Karpas-422 (cell line): Measurements from ENCODE around the gene CARM1. TPM values are rescaled to one million over a fixed set of nuclear protein-coding genes. Genes with fewer than 3 reads are reported as not detected.
A peak's percentile ranks its signal among the peaks of the same experiment; 100 is the strongest.

Experiments
- DNase-seq: peaks from one replicate; pipeline ENCODE4 v3.0.0-alpha.2; 2015
- H2AFZ ChIP-seq: fragments of 200-600 bp; sonication (generic); 2 replicates; pipeline ENCODE4 v1.6.1; 2014; ENCODE audit warnings: antibody characterized with exemption, low read length, mixed read lengths
- H3K27ac ChIP-seq: fragments of 200-600 bp; sonication (generic); 2 replicates; pipeline ENCODE4 v1.5.1; 2014; ENCODE audit warnings: mild to moderate bottlenecking, low read length, moderate library complexity
- H3K27me3 ChIP-seq: fragments of 200-600 bp; sonication (generic); 2 replicates; pipeline ENCODE4 v1.6.1; 2014; ENCODE audit warnings: low read length, mixed read lengths
- H3K36me3 ChIP-seq: fragments of 200-600 bp; sonication (generic); 2 replicates; pipeline ENCODE4 v1.6.1; 2014; ENCODE audit warnings: low read length, mixed read lengths; ENCODE audit not compliant: insufficient read depth
- H3K4me1 ChIP-seq: fragments of 200-600 bp; sonication (generic); 2 replicates; pipeline ENCODE4 v1.6.1; 2014; ENCODE audit warnings: mild to moderate bottlenecking, low read length, mixed read lengths
- H3K4me2 ChIP-seq: fragments of 200-600 bp; sonication (generic); 2 replicates; pipeline ENCODE4 v1.6.1; 2014; ENCODE audit warnings: low read length, low read depth, mild to moderate bottlenecking; ENCODE audit not compliant: poor library complexity, severe bottlenecking
- H3K4me3 ChIP-seq: fragments of 200-600 bp; sonication (generic); 2 replicates; pipeline ENCODE4 v1.5.1; 2014; ENCODE audit warnings: mild to moderate bottlenecking, antibody characterized with exemption, low read length, mixed read lengths
- H3K79me2 ChIP-seq: fragments of 200-600 bp; sonication (generic); 2 replicates; pipeline ENCODE4 v1.6.1; 2014; ENCODE audit warnings: mild to moderate bottlenecking, low read length, mixed read lengths
- H3K9ac ChIP-seq: fragments of 200-600 bp; sonication (generic); 2 replicates; pipeline ENCODE4 v1.6.0; 2014; ENCODE audit warnings: low read length
- H3K9me2 ChIP-seq: fragments of 200-600 bp; sonication (generic), shearing (Covaris generic); replicated peaks from 2 replicates; pipeline ENCODE4 v1.6.0; 2014; ENCODE audit warnings: mild to moderate bottlenecking, low read length, moderate library complexity; ENCODE audit not compliant: insufficient read depth
- H3K9me3 ChIP-seq: fragments of 300-700, 200-600 bp; sonication (generic); 2 replicates; pipeline ENCODE4 v1.6.1; 2014; ENCODE audit warnings: low read length, mixed read lengths
- H4K20me1 ChIP-seq: fragments of 200-600 bp; sonication (generic); 2 replicates; pipeline ENCODE4 v1.6.1; 2014; ENCODE audit warnings: mild to moderate bottlenecking, antibody characterized with exemption, low read length, low read depth; ENCODE audit not compliant: insufficient read depth
- total RNA-seq: library from RNA; depleted of rRNA; stranded (reverse); fragments of >200 nt; shearing (Covaris generic); gene quantifications from 2 replicates; pipeline ENCODE4 v1.2.3, GENCODE V29; 2014; ENCODE audit warnings: low replicate concordance

CARM1 gene
- total RNA-seq, 1 experiment from 2014 or later, result 38.2 TPM

GRCh38 chr19:10895363-10895762 is 24.0 kb downstream of the CARM1 start:
- Histone ChIP-seq H3K27me3 (no peaks in the 10 kb centered on the region), H3K9me2 (no peaks in the 10 kb centered on the region), H3K9ac (peak overlapping the region; percentile 75), H3K4me1 (peaks cover 48% of the 10 kb centered on the region), H2AFZ (no peak overlapping the region), H3K4me2 (peak overlapping the region; percentile 68), H3K4me3 (peak overlapping the region; percentile 67), H3K27ac (peak overlapping the region; percentile 88), H4K20me1 (peaks cover 7% of the 10 kb centered on the region; the same call in 1 of the 2 replicates), H3K79me2 (peaks cover 87% of the 10 kb centered on the region), H3K9me3 (no peaks in the 10 kb centered on the region), H3K36me3 (no peaks in the 10 kb centered on the region)
- DNase-seq, result peak; percentile 52

GRCh38 chr19:10895920-10896319 is 24.6 kb downstream of the CARM1 start:
- Histone ChIP-seq H3K27me3 (no peaks in the 10 kb centered on the region), H3K36me3 (no peaks in the 10 kb centered on the region), H3K27ac (peak overlapping the region; percentile 88), H3K9ac (peak overlapping the region; percentile 75), H4K20me1 (peaks cover 7% of the 10 kb centered on the region; the same call in 1 of the 2 replicates), H3K4me2 (peak overlapping the region; percentile 68), H3K79me2 (peaks cover 88% of the 10 kb centered on the region), H3K4me1 (peaks cover 45% of the 10 kb centered on the region), H2AFZ (no peak overlapping the region), H3K9me3 (no peaks in the 10 kb centered on the region), H3K9me2 (no peaks in the 10 kb centered on the region), H3K4me3 (peak overlapping the region; percentile 67)
- DNase-seq, result peak; percentile 62

DNA sequence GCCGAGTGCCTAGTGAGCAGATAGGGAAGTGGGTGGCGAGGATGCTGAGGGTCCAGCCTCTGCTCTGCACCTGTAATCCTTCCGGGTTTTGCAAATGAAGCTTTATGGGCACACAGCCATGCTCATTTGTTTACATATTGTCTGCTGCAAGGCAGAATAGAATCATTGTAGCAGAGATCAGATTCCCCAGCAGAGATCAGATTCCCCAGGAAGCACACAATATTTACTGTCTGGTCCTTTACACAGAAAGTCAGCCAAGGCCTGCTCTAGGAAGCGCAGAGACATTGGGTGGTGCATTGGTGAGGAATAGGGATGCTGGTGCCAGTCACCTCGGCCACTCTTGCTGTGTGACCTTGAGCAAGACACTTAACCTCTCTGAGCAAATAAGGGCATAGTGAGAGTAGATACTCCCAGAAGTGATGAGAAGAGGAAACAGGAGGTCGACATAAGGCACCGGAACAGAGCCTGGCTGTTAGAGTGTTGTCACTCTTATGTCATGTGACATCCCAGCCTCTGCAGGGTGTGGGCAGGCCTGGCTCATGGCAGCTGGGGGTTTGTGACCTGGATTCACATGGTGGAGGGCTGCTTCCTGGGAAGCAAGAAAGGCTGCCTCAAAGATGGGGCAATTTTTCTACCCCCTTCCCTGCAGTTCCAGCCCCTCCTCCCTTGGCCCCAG is 25.6 kb downstream of the CARM1 start:
- peak; percentile 90 for DNase-seq
- Histone ChIP-seq H3K4me2 (peak overlapping the region; percentile 68), H3K4me3 (peak overlapping the region; percentile 67), H3K36me3 (no peaks in the 10 kb centered on the region), H3K4me1 (peaks cover 41% of the 10 kb centered on the region), H3K79me2 (peaks cover 88% of the 10 kb centered on the region), H3K27me3 (no peaks in the 10 kb centered on the region), H3K9ac (peak overlapping the region; percentile 75), H2AFZ (no peak overlapping the region), H4K20me1 (peaks cover 7% of the 10 kb centered on the region; the same call in 1 of the 2 replicates), H3K9me2 (no peaks in the 10 kb centered on the region), H3K9me3 (no peaks in the 10 kb centered on the region), H3K27ac (peak overlapping the region; percentile 88)

GRCh38 chr19:10898633-10899032 is 27.3 kb downstream of the CARM1 start:
- DNase-seq, result no peak
- H3K36me3 ChIP-seq, result peaks cover 6% of the 10 kb centered on the region; the same call in 1 of the 2 replicates
- H2AFZ ChIP-seq, result no peak overlapping the region
- no peak overlapping the region for H3K4me3 ChIP-seq
- H3K9me3 ChIP-seq, result no peaks in the 10 kb centered on the region
- H4K20me1 ChIP-seq, result peaks cover 14% of the 10 kb centered on the region; the same call in 1 of the 2 replicates
- H3K4me1 ChIP-seq, result peaks cover 40% of the 10 kb centered on the region
- H3K9me2 ChIP-seq, result no peaks in the 10 kb centered on the region
- H3K4me2 ChIP-seq, result no peak overlapping the region
- H3K9ac ChIP-seq, result no peak overlapping the region
- no peaks in the 10 kb centered on the region for H3K27me3 ChIP-seq
- H3K27ac ChIP-seq, result no peak overlapping the region
- peaks cover 93% of the 10 kb centered on the region for H3K79me2 ChIP-seq

- H3K4me2 ChIP-seq, result no peak overlapping the region
Observed at GRCh38 chr19:10899151-10899653, 27.8 kb downstream of the CARM1 start.

DNA sequence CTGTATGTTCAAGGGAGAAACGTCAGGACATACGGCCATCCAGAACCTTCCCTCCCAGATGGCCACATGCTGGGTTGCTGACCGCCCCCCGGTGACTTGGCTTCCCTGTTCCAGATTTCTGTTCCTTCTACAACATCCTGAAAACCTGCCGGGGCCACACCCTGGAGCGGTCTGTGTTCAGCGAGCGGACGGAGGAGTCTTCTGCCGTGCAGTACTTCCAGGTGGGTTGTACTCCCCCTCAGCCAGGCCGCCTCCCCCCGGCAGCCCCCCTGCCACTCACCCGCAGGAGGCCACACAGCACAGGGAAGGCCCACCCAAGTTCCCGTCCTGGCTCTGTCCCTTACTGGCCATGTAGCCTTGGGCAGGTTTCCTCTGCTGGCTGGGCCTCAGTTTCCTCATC is 36.6 kb downstream of the CARM1 start:
- H4K20me1 ChIP-seq, result peaks cover 16% of the 10 kb centered on the region; the same call in 1 of the 2 replicates
- no peak overlapping the region for H3K9ac ChIP-seq
- H3K9me3 ChIP-seq, result no peaks in the 10 kb centered on the region
- no peak for DNase-seq
- no peaks in the 10 kb centered on the region; the same call in 1 of the 2 replicates for H3K4me1 ChIP-seq
- H3K4me3 ChIP-seq, result no peak overlapping the region
- H3K36me3 ChIP-seq, result peaks cover 11% of the 10 kb centered on the region; the same call in 1 of the 2 replicates
- no peak overlapping the region for H2AFZ ChIP-seq
- H3K9me2 ChIP-seq, result no peaks in the 10 kb centered on the region
- H3K27ac ChIP-seq, result no peak overlapping the region
- no peaks in the 10 kb centered on the region for H3K27me3 ChIP-seq
- H3K79me2 ChIP-seq, result peaks cover 29% of the 10 kb centered on the region
- H3K4me2 ChIP-seq, result no peak overlapping the region

More at GRCh38 chr19:10899151-10899653, 27.8 kb downstream of the CARM1 start:
- no peaks in the 10 kb centered on the region for H3K9me3 ChIP-seq
- no peaks in the 10 kb centered on the region for H3K27me3 ChIP-seq
- DNase-seq, result no peak
- no peak overlapping the region for H3K9ac ChIP-seq
- H3K27ac ChIP-seq, result no peak overlapping the region
- no peak overlapping the region for H2AFZ ChIP-seq
- H3K4me3 ChIP-seq, result no peak overlapping the region
- H3K4me1 ChIP-seq, result peaks cover 34% of the 10 kb centered on the region
- H3K36me3 ChIP-seq, result peaks cover 6% of the 10 kb centered on the region; the same call in 1 of the 2 replicates
- H4K20me1 ChIP-seq, result peaks cover 14% of the 10 kb centered on the region; the same call in 1 of the 2 replicates
- H3K79me2 ChIP-seq, result peaks cover 93% of the 10 kb centered on the region
- no peaks in the 10 kb centered on the region for H3K9me2 ChIP-seq

DNA sequence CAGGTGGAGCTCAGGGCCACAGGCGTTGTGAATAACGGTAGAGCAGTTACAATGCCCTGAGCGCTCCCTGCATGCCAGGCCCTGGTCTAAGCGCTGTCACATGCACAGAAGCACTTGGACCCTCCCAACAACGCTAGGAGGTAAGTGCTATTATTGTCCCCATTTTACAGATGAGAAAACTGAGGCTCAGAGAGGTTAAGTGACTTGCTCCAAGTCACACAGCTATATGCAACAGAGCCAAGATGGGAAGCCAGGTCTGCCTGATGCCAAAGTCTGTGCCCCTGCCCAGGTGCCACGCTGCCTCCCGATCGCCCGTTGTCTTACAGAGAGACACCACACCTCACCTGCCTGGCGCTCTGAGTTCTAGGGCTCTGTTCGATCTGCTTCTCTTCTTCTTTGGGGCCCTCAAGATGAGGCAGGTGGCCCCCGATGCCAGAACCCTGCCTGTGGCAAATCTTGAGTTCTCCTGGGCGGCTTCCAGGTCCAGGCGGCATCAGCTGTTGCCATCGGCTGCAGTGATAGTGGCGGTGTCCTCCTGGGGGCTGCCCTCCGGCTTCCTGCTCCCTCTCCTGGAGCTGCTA is 37.1 kb downstream of the CARM1 start:
- DNase-seq, result no peak
- no peak overlapping the region for H3K4me2 ChIP-seq

More for the DNA sequence above, 37.1 kb downstream of the CARM1 start:
- Histone ChIP-seq H3K27ac (no peak overlapping the region), H3K36me3 (peaks cover 6% of the 10 kb centered on the region; the same call in 1 of the 2 replicates), H3K9ac (no peak overlapping the region), H3K9me3 (no peaks in the 10 kb centered on the region), H4K20me1 (peaks cover 11% of the 10 kb centered on the region; the same call in 1 of the 2 replicates), H3K27me3 (no peaks in the 10 kb centered on the region), H3K4me3 (no peak overlapping the region), H2AFZ (no peak overlapping the region), H3K79me2 (peaks cover 24% of the 10 kb centered on the region), H3K9me2 (no peaks in the 10 kb centered on the region), H3K4me1 (no peaks in the 10 kb centered on the region; the same call in 1 of the 2 replicates)
